COLO668 (cell line): ENCODE results near the gene HILPDA.
"Not testable (repeated sequence)": the region's sequence is repeated elsewhere in the genome, so short reads cannot be mapped to it uniquely, and the experiment has no call there.

Source experiments
- DNase-seq: peaks from one replicate; lab custom pipeline; 2025; ENCODE audit not compliant: unreplicated experiment; lab: John Stamatoyannopoulos, UW

The HILPDA gene

DNA sequence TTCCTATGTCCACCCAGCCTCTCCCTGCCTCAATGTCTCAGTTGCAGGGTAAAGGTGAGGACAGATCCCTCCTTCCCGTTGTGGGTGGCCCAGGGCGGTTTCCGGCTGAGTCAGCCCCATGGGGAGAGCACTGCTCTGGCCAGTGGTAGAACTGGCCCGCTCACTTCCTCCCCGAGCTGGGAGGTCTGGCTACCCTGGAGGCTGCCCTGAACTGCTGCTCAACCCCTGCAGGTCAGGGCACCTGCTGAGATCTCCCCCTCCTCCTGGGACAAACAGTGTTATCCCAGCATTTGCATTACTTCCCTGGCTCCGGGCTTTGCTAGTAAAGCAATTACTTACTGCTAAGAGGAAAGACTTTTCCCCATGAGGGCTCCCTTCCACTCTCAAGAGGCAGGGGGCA lies 24.5 kb upstream of the HILPDA start:
- no peak for DNase-seq

DNA sequence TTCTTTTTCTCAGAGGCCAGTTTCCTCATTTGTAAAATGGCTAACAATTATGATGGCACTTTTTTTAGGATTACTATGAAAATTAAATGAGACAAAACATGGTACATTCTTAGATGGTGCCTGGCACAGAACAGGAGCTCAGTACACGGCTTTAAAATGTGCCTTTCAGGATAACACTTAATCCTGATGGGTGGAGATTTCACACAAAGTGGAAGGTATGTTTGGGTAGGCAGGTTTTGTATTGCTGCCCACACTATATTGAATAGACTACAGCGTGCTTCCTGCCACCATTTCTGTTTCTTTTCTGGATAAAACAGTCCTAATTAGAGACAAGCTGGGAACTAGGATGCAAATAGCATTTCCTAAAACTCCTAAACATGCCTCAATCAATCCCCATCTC lies 23.9 kb upstream of the HILPDA start:
- DNase-seq, result no peak

DNA sequence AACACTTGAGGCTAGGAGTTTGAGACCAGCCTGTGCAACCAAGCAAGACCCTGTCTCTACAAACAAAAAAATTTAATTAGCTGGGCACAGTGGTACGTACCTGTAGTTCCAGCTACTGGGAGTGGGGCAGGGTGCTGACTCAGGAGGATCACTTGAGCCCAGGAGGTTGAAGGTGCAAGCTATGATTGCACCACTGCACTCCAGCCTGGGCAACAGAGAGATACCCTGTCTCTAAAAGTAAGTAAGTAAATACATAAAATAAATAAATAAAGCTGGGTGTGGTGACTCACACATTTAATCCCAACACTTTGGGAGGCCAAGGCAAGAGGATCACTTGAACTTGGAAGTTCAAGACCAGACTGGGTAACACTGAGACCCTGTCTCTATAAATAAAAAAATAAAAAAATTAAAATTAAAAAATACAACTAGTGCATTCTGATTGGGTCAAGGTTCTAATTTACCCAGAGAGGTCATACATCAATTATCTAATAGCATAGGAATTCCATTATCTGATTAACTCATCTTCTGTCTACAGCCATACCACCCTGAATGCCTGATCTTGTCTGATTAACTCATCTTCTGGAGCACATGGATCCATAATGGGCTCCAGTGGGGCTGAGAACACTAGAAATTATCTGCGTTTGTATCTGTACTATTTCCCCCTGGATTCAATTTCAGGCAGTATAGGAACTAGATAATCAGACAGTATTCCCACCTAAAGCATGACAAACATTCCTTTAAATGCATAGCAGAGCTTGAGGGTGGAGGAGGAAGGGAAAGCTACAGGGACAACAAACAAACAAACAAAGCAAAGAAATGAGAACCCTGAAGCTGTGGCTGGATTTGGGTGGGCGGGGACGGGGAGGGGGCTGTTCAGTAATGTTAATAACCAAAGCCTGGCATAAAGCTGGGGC lies 21.0 kb upstream of the HILPDA start:
- DNase-seq, result no peak

DNA sequence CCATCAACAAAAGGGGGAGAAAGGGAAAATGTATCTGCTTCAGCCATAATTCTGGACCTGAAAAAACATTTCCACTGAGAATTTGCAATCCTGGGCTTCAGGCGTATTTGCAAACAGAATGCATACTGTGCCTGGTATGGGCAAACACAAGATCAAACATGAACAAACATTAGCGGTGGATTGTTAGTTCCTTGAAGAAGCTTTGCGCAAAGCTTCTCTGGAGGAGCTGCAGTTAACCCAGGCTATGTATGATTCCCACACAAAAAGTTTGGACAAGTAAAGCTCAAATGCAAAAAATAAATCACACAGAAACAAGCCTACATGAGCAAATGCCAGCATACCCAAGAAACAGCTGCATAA lies 20.4 kb upstream of the HILPDA start:
- DNase-seq, result no peak

DNA sequence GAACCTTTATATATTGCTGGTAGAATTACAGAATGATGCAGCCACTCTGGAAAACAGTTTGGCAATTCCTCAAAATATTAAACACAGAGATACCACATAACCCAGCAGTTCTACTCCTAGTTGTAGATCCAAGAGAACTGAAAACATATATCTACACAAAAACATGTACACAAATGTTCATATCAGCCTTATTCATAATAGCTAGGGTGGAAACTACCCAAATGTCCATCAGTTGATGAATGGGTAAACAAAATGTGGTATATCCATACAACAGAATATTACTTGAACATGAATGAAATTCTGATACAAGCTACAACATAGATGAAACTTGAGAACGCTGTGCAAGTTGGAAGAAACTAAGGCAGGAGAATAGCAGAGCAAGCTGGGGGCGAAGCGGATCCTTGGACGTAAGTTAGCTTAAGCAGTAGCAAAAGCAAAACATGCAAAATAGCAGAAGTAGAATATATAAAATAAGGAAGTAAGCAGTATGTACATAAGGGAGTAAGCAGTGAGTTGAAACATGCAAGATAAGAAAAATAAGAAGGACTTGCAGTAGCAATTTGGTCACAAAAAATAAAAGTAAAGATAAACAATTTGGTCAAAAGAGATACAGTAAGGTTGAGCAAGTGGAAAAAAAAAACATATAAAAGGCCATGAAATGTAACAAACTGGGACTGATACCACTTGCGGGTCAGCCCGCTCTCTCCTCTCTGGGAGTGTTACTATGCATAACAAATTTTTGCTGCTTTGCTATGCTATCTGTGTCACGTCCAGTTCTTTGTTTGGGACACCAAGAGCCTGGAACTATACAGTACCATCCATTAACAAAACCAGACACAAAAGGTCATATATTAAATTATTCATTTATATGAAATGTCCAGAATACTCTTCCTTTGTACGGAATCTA lies 18.0 kb upstream of the HILPDA start:
- DNase-seq, result no peak

DNA sequence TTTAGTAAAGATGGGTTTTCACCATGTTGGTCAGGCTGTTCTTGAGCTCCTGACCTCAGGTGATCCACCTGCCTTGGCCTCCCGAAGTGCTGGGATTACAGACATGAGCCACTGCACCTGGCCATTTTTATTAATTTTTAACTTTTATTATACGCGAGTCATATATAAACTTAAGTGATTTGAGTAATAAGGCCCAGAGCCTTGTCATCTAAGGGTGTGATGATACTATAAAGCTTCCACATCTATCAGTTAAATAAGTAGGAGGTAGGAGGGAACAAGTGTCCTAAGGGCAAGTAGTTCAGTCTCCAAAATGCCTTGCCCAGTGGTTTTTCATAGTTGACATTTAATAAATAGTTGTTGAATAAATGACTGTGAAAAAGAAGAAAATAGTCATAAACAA lies 13.3 kb upstream of the HILPDA start:
- DNase-seq, result no peak

DNA sequence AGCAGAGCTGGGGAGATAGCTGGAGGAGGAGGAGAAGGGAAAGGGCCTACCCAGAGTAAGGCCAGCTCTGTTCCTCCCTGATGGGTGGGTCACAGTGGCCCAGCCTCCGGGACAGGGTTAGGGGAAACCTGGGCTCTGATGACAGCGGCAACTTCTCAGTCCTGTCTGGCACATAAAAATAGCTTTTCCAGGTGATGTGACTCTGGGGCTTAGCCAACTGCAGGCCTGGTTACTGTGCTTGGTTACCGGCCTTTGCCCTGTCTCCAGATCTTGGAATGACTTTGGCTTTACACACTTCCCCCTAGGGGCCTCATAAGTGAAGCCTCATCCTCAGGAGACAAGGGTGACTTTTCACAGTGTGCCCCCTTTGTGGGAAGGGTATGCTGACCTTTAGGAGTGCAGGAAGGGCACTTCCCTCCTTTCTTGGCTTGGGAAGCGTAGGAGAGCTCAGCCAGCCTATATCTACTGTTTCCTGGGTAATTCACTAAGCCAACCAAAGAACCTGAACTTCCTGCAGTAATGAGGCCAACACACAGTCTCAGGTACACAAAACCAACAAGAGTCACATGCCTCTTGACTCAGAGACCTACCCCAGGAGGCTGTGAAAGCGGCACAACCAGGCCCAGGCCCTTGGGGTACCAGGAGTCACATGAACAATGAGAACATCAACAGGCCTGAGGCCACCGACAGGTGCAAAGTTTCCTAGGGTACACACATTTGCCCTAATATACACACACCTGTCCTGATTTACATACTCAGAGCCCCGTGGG lies 11.7 kb upstream of the HILPDA start:
- peak; percentile 94 for DNase-seq

DNA sequence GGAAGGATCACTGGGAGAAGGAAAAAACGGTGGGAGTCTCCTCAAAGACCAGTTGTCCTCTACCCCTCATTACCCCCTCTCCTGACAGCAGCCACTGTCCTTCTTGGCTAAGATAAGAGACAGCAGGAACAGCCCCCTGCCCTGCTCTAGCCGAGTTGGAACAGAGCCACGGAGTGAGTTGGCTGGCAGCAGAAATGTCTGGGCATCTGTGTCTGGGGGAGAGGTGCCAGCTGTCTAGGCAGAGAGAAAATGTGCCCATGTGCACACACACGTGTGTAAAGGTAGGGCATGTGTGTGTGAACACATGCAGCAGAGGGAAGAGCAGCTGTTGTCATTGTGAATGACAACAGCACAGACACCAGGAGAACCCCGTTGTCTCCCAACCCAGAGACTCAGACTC lies 9.4 kb upstream of the HILPDA start:
- DNase-seq, result no peak

DNA sequence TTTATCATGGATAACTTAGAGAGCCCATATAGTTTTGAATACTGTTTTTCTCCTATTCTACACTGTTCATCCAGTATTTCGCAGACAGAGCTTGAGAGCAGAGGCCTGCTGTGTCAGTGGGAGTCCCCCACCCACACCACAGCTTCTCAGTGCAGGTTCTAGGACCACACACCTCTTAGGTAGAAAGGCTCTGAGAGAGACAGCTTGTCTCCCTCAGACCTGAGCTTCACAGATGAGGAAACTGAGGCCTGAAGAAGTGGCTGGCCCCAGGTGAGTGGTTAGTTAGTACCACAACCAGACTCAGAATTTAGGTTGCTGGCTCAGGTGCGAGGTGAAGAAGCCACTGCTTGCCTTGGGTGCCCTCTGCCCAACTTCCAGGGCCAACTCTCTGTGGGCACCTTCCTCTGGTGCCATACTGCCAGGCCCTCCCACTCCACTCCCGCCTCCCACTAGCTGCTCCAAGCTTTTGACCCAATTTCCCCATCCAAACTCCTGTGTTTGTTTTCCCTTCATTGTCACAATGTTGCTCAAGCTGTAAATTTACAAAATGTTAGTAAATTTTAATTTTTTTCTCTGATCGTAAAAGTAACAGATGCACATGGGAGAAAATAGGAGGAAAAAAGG lies 7.6 kb upstream of the HILPDA start:
- DNase-seq, result no peak

DNA sequence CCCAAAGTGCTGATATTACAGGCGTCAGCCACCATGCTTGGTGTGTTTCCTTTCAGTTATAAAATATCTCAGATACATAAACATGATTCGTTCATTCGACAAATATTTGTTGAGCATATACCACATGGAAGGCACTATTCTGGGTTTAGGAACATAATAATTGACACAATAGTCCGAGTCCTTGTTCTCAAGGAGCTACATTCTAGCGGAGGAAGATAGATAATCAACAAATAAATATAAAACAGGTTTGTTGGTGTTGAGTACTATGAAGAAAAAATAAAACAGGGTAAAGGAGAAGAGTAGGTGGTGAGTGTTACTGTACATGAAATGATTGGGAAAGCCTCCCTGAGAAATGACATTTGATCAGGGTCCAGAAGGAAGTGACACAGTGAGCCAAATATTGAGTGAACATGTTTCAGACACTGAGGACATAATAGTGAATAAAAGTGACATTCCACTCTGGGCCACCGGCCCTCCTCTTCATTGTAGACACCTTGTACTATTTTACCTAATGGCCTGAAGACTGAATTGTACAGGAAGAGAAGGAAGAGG lies 6.9 kb upstream of the HILPDA start:
- DNase-seq, result no peak

DNA sequence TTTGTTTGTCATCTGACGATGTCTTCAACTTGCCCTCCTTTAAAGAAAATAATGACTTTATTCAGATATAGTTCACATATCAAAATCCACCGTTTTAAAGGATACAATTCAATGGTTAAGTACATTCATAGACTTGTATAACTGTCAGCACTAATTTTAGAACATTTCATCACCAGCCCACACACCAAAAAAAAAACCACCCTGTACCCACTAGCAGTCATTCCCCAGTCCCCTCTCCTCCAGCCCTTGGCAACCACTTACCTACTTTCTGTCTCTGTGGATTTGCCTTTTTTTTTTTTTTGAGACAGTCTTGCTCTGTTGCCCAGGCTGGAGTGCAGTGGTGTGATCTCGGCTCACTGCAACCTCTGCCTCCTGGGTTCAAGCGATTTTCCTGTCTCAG lies 5.3 kb upstream of the HILPDA start:
- DNase-seq, result no peak

DNA sequence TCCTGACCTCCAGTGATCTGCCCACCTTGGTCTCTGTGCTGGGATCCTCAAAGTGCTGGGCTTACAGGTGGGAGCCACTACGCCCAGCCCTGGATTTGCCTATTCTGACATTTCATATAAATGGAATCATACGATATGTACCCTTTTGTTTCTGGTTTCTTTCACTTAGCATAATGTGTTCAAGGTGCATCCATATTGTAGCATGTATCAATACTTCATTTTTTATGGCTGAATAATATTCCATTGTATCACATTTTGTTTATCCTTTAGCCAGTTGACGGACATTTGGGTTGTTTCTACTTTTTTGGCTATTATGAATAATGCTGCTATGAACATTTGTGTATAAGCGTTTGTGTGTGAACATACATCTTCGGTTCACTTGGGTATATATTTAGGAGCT lies 4.8 kb upstream of the HILPDA start:
- no peak for DNase-seq

DNA sequence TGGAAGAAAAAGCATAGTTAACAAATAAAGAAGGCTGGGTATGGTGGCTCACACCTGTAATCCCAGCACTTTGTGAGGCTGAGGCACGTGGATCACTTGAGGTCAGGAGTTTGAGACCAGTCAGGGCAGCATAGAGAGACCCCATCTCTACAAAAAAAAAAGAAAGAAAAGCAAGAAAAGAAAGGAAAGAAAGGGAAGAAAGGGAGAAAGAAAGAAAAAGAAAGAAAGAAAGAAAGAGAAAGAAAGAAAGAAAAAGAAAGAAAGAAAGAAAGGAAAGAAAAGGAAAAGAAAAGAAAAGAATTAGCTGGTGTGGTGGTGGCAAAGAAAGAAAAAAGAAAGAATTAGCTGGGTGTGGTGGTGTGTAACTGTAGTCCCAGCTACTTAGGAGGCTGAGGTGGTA lies 3.1 kb upstream of the HILPDA start:
- no peak for DNase-seq

DNA sequence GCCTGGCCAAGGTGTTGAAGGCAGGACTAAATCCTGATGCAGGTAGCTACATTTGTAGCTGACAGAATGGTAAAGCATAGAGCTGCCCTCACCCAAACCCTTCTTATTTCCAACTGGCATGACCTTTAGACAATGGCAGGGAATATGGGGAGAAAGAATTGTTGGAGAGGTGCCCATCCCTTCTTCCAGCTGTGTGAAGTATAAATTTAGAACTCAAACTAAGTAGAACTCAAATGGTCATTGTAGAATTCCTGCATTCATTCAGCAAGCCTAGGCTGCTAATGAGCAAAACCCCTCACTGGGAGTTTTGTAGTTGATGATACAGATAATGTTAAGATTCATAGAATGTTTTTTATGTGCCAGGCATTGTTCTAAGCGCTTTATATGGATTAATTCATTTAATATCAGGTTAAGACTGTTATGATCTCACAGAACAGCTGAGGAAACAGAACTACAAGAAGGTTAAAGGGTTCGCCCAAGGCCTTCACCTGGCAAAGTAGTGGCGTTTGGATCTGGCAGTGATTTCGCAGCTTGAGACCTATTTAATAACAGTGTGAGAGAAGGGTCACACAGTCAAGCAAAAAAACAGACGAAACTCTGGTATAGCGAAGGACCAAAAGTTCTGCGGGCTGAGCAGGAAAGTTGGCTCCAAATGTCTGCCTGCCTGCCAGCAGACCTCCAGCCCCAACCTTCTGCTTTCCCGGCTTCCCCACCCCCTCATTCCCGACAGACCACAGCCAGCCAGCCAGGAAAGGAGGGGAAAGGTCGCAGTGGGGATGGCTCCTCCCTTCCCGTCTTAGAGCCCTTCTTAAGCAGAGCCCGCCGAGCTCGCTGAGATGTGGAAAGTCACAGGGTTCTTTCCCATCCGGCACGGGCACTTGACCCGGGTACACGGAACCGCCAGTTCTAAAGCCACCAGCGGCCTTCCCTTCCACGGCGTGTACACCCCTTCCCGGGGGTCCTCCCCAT lies 1.6 kb upstream of the HILPDA start:
- DNase-seq, result no peak

DNA sequence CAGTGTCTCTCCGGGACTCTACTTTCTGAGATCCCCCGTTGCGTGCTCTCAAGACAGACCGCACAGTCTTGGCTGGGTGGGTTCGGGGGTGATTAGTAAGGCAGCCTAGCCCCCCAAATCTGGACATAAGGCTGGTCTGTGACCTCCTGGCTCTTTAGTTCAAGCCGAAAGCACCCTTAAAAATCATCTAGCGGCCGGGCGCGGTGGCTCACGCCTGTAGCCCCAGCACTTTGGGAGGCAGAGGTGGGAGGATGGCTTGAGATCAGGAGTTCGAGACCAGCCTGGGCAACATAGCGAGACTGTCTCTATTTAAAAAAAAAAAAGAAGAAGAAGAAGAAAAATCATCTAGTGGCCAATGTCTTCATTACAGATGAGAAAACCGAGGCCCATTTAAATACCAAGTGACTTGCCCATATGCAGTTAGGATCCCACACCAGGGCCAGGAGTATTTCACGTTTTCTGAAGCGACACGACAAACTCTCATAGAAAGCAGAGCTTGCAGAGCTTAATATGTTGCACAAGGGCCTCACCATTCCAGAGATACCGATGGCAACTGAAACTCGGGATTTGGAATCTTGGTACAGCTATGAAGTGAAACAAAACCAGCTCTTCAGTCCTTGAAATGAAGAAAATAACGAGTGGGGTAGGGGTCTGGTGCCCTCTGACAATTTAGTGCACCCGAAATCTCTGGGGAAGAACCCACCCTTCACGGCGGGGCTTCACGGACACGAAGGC lies 703 bp upstream of the HILPDA start:
- no peak for DNase-seq

DNA sequence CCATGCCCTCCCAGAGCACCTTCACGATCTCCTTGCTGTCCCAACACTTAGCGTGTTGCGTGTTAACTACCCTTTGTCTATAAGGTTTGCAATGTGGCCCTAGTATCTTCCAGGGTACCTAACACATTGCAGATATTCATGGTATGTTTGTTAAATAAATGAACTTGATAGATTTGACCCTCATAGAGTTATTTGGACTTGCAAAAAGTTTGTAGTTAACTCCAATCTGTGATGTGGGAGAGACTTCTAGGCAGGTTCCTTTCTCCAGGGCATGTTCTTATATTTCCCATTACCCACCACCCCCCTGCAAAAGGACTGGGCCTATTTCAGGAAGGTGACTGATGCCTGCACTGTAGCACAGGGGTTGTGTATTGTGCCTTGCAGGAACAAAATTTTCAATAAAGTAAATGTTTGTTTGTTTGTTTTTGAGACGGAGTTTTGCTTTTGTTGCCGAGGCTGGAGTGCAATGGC lies 612 bp downstream of the HILPDA start:
- no peak for DNase-seq

DNA sequence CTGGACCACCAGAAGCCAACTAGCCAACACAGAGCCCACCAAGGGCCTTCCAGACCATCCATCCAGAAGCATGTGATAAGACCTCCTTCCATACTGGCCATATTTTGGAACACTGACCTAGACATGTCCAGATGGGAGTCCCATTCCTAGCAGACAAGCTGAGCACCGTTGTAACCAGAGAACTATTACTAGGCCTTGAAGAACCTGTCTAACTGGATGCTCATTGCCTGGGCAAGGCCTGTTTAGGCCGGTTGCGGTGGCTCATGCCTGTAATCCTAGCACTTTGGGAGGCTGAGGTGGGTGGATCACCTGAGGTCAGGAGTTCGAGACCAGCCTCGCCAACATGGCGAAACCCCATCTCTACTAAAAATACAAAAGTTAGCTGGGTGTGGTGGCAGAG lies 1.7 kb downstream of the HILPDA start:
- DNase-seq, result not testable (repeated sequence)

DNA sequence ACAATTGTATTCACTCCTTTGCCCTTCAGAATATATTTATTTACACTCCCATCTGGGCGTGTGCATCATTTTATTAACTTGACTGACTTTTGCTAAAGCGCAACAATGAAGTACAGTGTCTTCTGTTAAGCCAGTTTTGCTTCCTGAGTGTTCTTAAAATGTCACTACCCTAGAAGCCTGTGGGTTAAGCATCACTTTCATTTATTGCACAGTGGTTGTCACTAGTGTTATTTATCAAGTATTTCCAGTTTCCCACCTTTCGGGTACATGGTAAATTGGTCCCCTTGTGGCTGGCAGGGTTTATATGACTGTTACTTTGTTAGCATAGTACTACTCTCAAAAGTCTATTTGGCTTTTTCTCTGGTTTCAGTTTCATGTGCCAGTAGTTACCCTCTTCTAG lies 3.3 kb downstream of the HILPDA start:
- DNase-seq, result no peak

DNA sequence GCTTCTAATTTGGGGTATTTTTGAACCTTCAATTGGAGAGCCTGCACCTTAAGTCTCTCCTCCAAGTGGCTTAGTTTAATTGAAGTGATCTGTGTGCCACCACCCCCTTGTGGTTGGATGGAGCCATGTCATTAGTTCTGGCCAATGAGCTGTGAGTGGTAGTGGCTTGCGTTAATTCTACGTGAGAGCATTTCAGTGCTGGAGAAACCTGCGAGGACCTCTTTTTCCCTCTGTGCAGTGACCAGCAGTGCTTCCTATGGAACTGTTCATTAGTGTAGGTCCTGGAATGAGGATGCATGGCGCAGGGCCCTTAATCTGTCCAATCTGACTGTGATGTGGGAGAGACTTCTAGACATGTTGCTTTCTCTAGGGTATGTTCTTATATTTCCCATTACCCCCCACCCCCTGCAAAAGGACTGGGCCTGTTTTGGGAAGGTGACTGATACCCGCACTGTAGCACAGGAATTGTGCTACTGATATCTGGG lies 3.8 kb downstream of the HILPDA start:
- peak; percentile 49 for DNase-seq
